HCT116 (cell line): Measurements from ENCODE around the gene ARTN. TPM values are rescaled to one million over a fixed set of nuclear protein-coding genes. Genes with fewer than 3 reads are reported as not detected.
A peak's percentile ranks its signal among the peaks of the same experiment; 100 is the strongest.

Experiments used
- ATAC-seq: fragments of 200-7000 bp; cut with Tn5 transposase; 2 replicates; pipeline ENCODE4 v1.9.1; 2020; ENCODE audit warnings: mild to moderate bottlenecking, moderate library complexity
- BruUV-seq: library from RNA; stranded (reverse); fragments of 400-500 nt; replicated peaks from 2 replicates; lab custom pipeline; 2021; lab: Mats Ljungman, UMichigan
- CTCF ChIA-PET: fragments of 300-600 bp; sonication (Branson Sonifier 250); formaldehyde crosslinking; loops from one replicate; lab custom pipeline; 2021; ENCODE audit warnings: antibody characterized with exemption; lab: Charles Lee
- POLR2A ChIA-PET: fragments of 300-600, 350-600 bp; sonication (Branson Sonifier 250); formaldehyde crosslinking; loops from one replicate; lab custom pipeline; 2021; ENCODE audit warnings: antibody characterized with exemption; lab: Charles Lee
- RAD21 ChIA-PET, 2 experiments: fragments of 300-600 bp; sonication (Branson Sonifier 250); formaldehyde crosslinking; loops; one replicate each; lab custom pipeline; 2023; ENCODE audit warnings: low total read pairs in 2 of 2; ENCODE audit not compliant: uncharacterized antibody in 2 of 2, unreplicated experiment in 2 of 2, low non-redundant PET in 1 of 2; lab: Charles Lee
- DNase-seq: peaks from one replicate; pipeline ENCODE4 v3.0.0-alpha.2; 2010; ENCODE audit warnings: low read depth, low spot score
- H2AFZ ChIP-seq: fragments of 200-600 bp; shearing (Covaris generic), sonication (generic); 2 replicates; pipeline ENCODE4 v1.6.1; 2017; ENCODE audit warnings: low read depth, mixed run types, mixed read lengths, antibody characterized with exemption, low read length; ENCODE audit not compliant: poor library complexity, severe bottlenecking
- H3K27ac ChIP-seq: 2 replicates; pipeline ENCODE4 v1.5.1; 2012; ENCODE audit warnings: low read depth, low read length
- H3K27me3 ChIP-seq: fragments of 200-600 bp; sonication (generic); 2 replicates; pipeline ENCODE4 v1.6.1; 2016; ENCODE audit warnings: mixed run types, low read length, mixed read lengths; ENCODE audit not compliant: insufficient read depth
- H3K36me3 ChIP-seq, 2 experiments: fragments of 200-500 bp in 1 of 2; fragments of 200-600 bp in 1 of 2; sonication (Bioruptor generic) in 1 of 2; sonication (generic) in 1 of 2; 2 replicates each; pipeline versions ENCODE4 v1.5.1 to v1.6.1; 2014 to 2016; ENCODE audit warnings: low read length in 2 of 2, inconsistent platforms in 1 of 2, mixed read lengths in 1 of 2, mixed run types in 1 of 2; ENCODE audit not compliant: insufficient read depth in 2 of 2, control insufficient read depth in 1 of 2
- H3K4me1 ChIP-seq, 2 experiments: fragments of 200-600 bp in 1 of 2; sonication (generic) in 1 of 2; 2 replicates each; pipeline versions ENCODE4 v1.5.1 to v1.6.1; 2012 to 2017; ENCODE audit warnings: low read length in 2 of 2, inconsistent platforms in 1 of 2, mild to moderate bottlenecking in 1 of 2, mixed read lengths in 1 of 2, mixed run types in 1 of 2, moderate library complexity in 1 of 2; ENCODE audit not compliant: insufficient read depth in 2 of 2, control insufficient read depth in 1 of 2
- H3K4me2 ChIP-seq: fragments of 200-600 bp; sonication (generic); 2 replicates; pipeline ENCODE4 v1.6.1; 2017; ENCODE audit warnings: mixed run types, low read length, mixed read lengths
- H3K4me3 ChIP-seq, 2 experiments: fragments of 200-600 bp in 1 of 2; sonication (generic) in 1 of 2; replicated peaks in 1 of 2; 2 replicates each; pipeline ENCODE4 v1.5.1; 2011 to 2016; ENCODE audit warnings: low read length in 2 of 2, control low read depth in 1 of 2, low read depth in 1 of 2, mild to moderate bottlenecking in 1 of 2, mixed read lengths in 1 of 2, mixed run types in 1 of 2
- H3K79me2 ChIP-seq: fragments of 200-600 bp; sonication (generic); 2 replicates; pipeline ENCODE4 v1.6.1; 2017; ENCODE audit warnings: mild to moderate bottlenecking, mixed run types, low read length, moderate library complexity, mixed read lengths; ENCODE audit not compliant: insufficient read depth
- H3K9ac ChIP-seq: fragments of 200-600 bp; sonication (generic); 2 replicates; pipeline ENCODE4 v1.6.1; 2016; ENCODE audit warnings: low read length, mixed read lengths
- H3K9me2 ChIP-seq: fragments of 200-600 bp; sonication (generic), shearing (Covaris generic); 2 replicates; pipeline ENCODE4 v1.6.1; 2017; ENCODE audit warnings: mixed run types, mild to moderate bottlenecking, moderate library complexity; ENCODE audit not compliant: insufficient read depth
- H3K9me3 ChIP-seq, 2 experiments: fragments of 200-500 bp in 1 of 2; fragments of 200-600 bp in 1 of 2; sonication (Bioruptor generic) in 1 of 2; sonication (generic) in 1 of 2; 2 replicates each; pipeline ENCODE4 v1.6.1; 2014 to 2017; ENCODE audit warnings: low read length in 2 of 2, mixed read lengths in 2 of 2, inconsistent platforms in 1 of 2, low read depth in 1 of 2, mild to moderate bottlenecking in 1 of 2, mixed run types in 1 of 2, moderate library complexity in 1 of 2; ENCODE audit not compliant: control insufficient read depth in 1 of 2, insufficient read depth in 1 of 2
- H4K20me1 ChIP-seq: fragments of 200-600 bp; sonication (generic), shearing (Covaris generic); 2 replicates; pipeline ENCODE4 v1.6.1; 2017; ENCODE audit warnings: mixed run types, mild to moderate bottlenecking, moderate library complexity; ENCODE audit not compliant: insufficient read depth
- ELF1 ChIP-seq: IDR thresholded peaks from 2 replicates; pipeline ENCODE4 v1.6.1; 2012; ENCODE audit warnings: low read depth, borderline replicate concordance
- POLR2A ChIP-seq: IDR thresholded peaks from 2 replicates; pipeline ENCODE4 v1.7.0; 2011; ENCODE audit warnings: borderline replicate concordance; ENCODE audit not compliant: insufficient read depth, insufficient read length; ENCODE audit errors: extremely low read depth
- POLR2AphosphoS5 ChIP-seq: IDR thresholded peaks from 2 replicates; pipeline ENCODE4 v1.6.1; 2011; ENCODE audit warnings: mild to moderate bottlenecking, low read depth, low read length, moderate library complexity
- RAD21 ChIP-seq: IDR thresholded peaks from 2 replicates; pipeline ENCODE4 v1.6.1; 2012; ENCODE audit warnings: low read depth, mild to moderate bottlenecking
- TCF7L2 ChIP-seq: IDR thresholded peaks from 2 replicates; pipeline ENCODE4 v1.7.0; 2011; ENCODE audit warnings: borderline replicate concordance, inconsistent platforms; ENCODE audit not compliant: insufficient read depth, insufficient read length; ENCODE audit errors: extremely low read depth
- ZFX ChIP-seq: fragments of 450-650 bp; IDR thresholded peaks from 2 replicates; pipeline ENCODE4 v1.6.1; 2017
- intact Hi-C: fragments of 100-400 bp; cut with micrococcal nuclease; formaldehyde crosslinking; loops from 2 replicates; pipeline ENCODE4 v1.10.0; 2022
- total RNA-seq: library from RNA; stranded (reverse); gene quantifications from one replicate; pipeline ENCODE4 v1.2.1, GENCODE V29; 2021; ENCODE audit not compliant: unreplicated experiment

The ARTN gene
- total RNA-seq, 1 experiment from 2014 or later, result 36.4 TPM

DNA sequence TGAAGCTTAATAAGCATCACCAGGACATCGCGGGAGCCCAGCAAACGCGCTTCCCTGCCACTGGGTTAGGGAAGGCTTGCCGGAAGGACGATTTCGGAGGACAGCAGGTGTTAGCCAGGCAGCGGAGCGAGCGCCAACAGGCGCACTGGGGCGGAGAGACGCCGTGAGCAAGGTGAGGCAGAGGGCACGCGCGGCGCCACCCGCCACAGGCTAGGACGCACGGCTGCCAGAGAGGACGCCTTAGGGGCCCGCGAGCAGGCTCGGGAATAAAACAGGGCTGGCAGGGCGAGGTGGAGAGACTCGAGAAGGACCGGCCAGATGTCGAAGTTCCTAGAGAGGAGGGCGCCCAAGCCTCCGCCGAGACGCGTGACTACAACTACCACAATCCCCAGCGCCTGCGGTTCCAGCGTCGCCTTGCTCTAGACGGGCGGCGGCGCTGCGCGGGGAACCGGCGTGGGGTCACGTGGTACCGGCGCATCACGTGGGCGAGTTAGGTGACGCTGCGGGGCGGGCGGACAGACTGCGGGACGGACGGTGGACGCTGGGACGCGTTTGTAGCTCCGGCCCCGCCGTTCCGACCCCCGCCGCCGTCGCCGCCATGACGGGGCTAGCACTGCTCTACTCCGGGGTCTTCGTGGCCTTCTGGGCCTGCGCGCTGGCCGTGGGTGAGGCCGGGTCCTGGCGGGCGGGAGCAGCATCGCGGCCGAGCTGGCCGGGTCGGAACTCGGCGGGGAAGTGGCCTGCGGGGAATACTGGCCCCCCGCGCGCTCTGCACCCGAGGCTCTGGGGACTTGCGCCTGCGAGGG lies 41.0 kb downstream of the ARTN start, which contains the start of gene ATP6V0B:
TSS of gene ATP6V0B (plus strand) at position 518 of the 806 bp plus-strand sequence. CDS start at position 599, 81 bp downstream.
- no TSS peak for BruUV-seq
- H3K27ac ChIP-seq, result peak within 1 kb of the TSS; percentile 80
- H3K27me3 ChIP-seq, result no peaks in the 10 kb centered on the region
- peak within 1 kb of the TSS; percentile 92 to 99 for H3K4me3 ChIP-seq
- intact Hi-C loops, result no loop called here
- ChIA-PET CTCF (interaction anchor here (1.3 to 2.2 kb wide), 3 partner anchors 40 to 211 kb away, joined by 3 to 10 read pairs (median 6); no protein-coding TSS in a partner anchor), RAD21 (no interaction called here)
- no peaks in the 10 kb centered on the region for H3K9me3 ChIP-seq
- H3K9me2 ChIP-seq, result no peaks in the 10 kb centered on the region
- H3K9ac ChIP-seq, result peak within 1 kb of the TSS; percentile 93
- peak within 1 kb of the TSS; percentile 30 for H2AFZ ChIP-seq
- H4K20me1 ChIP-seq, result no peaks in the 10 kb centered on the region
- H3K4me2 ChIP-seq, result peak within 1 kb of the TSS; percentile 97
- peak; percentile 74 for ATAC-seq
- H3K4me1 ChIP-seq, result peaks cover 22 to 59% of the 10 kb centered on the region in 2 experiments
- TF ChIP-seq POLR2AphosphoS5 (peak; percentile 91), ELF1 (no peak), POLR2A (peak; percentile 84), ZFX (peak; percentile 82), TCF7L2 (peak; percentile 37)
- TF ChIP-seq, all 23 proteins: peak for 4
- POLR2A ChIA-PET, result interaction anchor here (0.6 kb wide), 1 partner anchor 11 kb away, joined by 3 read pairs; no protein-coding TSS in a partner anchor
- peaks cover 15 to 50% of the 10 kb centered on the region in 2 experiments; a peak in 3 of 4 replicates for H3K36me3 ChIP-seq
- H3K79me2 ChIP-seq, result peaks cover 61% of the 10 kb centered on the region
- DNase-seq, result peak; percentile 87

DNA sequence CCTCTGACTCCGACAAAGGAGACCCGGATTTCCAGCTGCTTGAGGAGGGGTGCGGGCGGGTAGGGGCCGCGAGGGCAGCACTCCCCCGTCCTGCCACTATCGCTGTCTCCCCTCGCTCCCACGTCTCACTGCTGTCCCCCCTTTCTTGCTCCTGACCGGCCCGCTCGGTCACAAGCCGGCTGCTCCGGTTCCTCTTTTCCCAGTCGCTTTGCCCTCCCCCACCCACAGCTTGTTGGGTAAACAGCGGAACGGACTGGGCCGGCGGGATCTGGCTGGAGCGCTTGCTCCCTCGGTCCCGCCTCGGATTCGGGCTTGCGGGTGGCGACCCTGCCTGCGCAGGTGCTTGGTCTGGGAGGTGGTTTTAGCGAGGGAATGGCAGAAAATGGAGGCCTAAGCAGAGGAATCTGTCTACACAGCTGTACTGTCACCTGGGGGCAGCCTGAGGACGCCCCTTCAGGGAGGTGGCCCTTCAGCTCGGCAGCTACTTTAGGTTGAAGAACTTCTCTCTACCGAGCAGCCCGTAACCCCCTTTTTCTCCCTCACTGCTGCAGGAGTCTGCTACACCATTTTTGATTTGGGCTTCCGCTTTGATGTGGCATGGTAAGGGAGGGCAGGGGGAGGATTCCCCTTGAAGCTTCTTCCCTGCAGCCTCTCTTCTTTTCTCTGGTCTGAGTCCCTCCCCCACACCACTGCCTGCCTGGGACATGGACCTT lies 41.8 kb downstream of the ARTN start:
- intact Hi-C loops, result no loop called here
- Histone ChIP-seq H3K4me3 (peak overlapping the region; percentile 92 to 99), H3K4me1 (peaks cover 24 to 65% of the 10 kb centered on the region in 2 experiments), H4K20me1 (no peaks in the 10 kb centered on the region), H3K9me3 (no peaks in the 10 kb centered on the region), H3K4me2 (peak overlapping the region; percentile 97), H3K79me2 (peaks cover 63% of the 10 kb centered on the region), H3K36me3 (peaks cover 15 to 50% of the 10 kb centered on the region in 2 experiments; a peak in 3 of 4 replicates), H3K27me3 (no peaks in the 10 kb centered on the region), H3K9me2 (no peaks in the 10 kb centered on the region), H2AFZ (no peak overlapping the region), H3K9ac (peak overlapping the region; percentile 93), H3K27ac (peak overlapping the region; percentile 80)
- POLR2A ChIA-PET, result no interaction called here
- BruUV-seq, result TSS peak; percentile 27
- CTCF ChIA-PET, result interaction anchor here (1.4 to 2.2 kb wide), 2 partner anchors 41 to 72 kb away, joined by 6 to 10 read pairs; no protein-coding TSS in a partner anchor
- peak; percentile 10 for TF ChIP-seq TCF7L2
- no peak for TF ChIP-seq RAD21
- peak; percentile 49 for TF ChIP-seq ZFX
- ATAC-seq (peak; percentile 4), DNase-seq (no peak)
- RAD21 ChIA-PET, result no interaction called here
